Testis (tissue), 3 donors: ENCODE data around the gene SOST. TPM values are rescaled to one million over a fixed set of nuclear protein-coding genes. Genes with fewer than 3 reads are reported as not detected.

ENCODE experiments used
- DNase-seq: peaks from one replicate; pipeline ENCODE4 v3.0.0-alpha.2; 2019
- H3K27ac ChIP-seq, 2 donors: fragments of 200-600 bp; sonication (generic); one replicate each; pipeline ENCODE4 v1.5.1; 2019
- H3K27me3 ChIP-seq: fragments of 200-600 bp; sonication (generic); one replicate; pipeline ENCODE4 v1.5.1; 2019
- H3K36me3 ChIP-seq: fragments of 200-600 bp; sonication (generic); one replicate; pipeline ENCODE4 v1.5.1; 2017; ENCODE audit warnings: low read depth; ENCODE audit errors: missing control alignments
- H3K4me1 ChIP-seq: fragments of 200-600 bp; sonication (generic); one replicate; pipeline ENCODE4 v1.5.1; 2019
- H3K4me3 ChIP-seq, 2 donors: fragments of 200-600 bp; sonication (generic); one replicate each; pipeline ENCODE4 v1.5.1; 2017 to 2019
- H3K9me3 ChIP-seq: fragments of 200-600 bp; sonication (generic); one replicate; pipeline ENCODE4 v1.5.1; 2017
- POLR2A ChIP-seq: fragments of 450-650 bp; IDR thresholded peaks from one replicate; pipeline ENCODE4 v1.6.1; 2017; ENCODE audit warnings: antibody characterized with exemption, mild to moderate bottlenecking, moderate library complexity
- WGBS, 2 donors: methylation state at CpG; one replicate each; pipeline ENCODE4 v1.1.5; 2018; 5-methylcytosine and 5-hydroxymethylcytosine counted together
- intact Hi-C: fragments of 100-400 bp; cut with DNase I; formaldehyde crosslinking; loops from one replicate; pipeline ENCODE4 v1.15.1; 2023; ENCODE audit warnings: low total_unique reads
- polyA plus RNA-seq: library from polyadenylated mRNA; stranded (reverse); fragments of 350-450 nt; fragmentation: Illumina TruSeq; extraction: RNeasy Lipid Tissue Mini Kit (QIAGEN cat#74804); gene quantifications from one replicate; pipeline ENCODE4 v1.2.3, GENCODE V29; 2014; ENCODE audit warnings: low read depth, low replicate concordance; ENCODE audit not compliant: insufficient read depth
- total RNA-seq, 2 donors: library from RNA; depleted of rRNA; stranded (reverse); fragments of >200 nt; gene quantifications; one replicate each; pipeline ENCODE4 v1.2.3, GENCODE V29; 2016
- TF ChIP-seq, protein P1 (sequence below), 3 experiments: fragments of 450-650 bp in 2 of 3; fragments of 200-600 bp in 1 of 3; sonication (generic) in 1 of 3; IDR thresholded peaks; one replicate each; pipeline ENCODE4 v1.5.1; 2016 to 2019; ENCODE audit warnings: antibody characterized with exemption in 3 of 3, mild to moderate bottlenecking in 2 of 3, moderate library complexity in 1 of 3

The SOST gene
- total and polyA plus RNA-seq, 3 donors from 2014 or later, result 0.24 TPM; not detected in 2

DNA sequence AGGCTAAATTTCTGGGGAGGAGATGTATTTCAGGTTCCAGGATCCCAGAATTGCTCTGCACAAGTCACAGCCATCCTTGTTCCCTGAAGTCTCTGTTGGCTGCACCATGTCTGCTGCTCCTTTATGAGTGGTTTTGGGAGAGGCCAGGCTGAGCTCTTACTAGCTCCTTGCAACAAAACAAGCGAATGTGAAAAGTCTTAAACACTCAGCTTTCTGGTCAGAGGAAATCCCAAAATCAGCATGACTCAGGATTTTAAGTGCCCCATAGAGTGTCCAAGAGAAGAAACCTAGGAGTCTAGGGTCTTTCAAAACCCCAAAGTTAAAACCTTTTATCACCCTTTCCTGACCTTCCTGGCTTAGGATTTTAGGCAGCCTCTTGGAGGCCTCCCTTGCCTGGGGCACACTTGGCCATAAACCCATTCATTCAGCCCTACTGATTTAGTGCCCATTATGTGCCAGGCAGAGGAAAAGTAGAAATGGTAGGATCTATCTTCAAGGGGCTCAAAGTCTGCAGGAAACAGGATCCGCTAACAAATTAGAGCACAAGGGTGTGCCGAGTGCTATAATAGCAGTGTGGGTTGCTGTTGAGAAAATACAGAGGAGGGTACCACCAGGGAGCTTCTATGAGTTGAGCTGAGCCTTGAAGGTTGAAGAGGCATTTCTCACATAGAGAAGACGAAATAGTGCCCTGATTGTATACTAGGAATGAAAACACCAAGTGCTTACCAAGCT, 36.9 kb downstream of the SOST start:
- DNase-seq, result no peak
- no peaks in the 10 kb centered on the region for H3K4me1 ChIP-seq
- no peak for TF ChIP-seq POLR2A
- TF ChIP-seq, protein P1, sequence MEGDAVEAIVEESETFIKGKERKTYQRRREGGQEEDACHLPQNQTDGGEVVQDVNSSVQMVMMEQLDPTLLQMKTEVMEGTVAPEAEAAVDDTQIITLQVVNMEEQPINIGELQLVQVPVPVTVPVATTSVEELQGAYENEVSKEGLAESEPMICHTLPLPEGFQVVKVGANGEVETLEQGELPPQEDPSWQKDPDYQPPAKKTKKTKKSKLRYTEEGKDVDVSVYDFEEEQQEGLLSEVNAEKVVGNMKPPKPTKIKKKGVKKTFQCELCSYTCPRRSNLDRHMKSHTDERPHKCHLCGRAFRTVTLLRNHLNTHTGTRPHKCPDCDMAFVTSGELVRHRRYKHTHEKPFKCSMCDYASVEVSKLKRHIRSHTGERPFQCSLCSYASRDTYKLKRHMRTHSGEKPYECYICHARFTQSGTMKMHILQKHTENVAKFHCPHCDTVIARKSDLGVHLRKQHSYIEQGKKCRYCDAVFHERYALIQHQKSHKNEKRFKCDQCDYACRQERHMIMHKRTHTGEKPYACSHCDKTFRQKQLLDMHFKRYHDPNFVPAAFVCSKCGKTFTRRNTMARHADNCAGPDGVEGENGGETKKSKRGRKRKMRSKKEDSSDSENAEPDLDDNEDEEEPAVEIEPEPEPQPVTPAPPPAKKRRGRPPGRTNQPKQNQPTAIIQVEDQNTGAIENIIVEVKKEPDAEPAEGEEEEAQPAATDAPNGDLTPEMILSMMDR (IDR thresholded peaks at IDR 0.05), result no peak
- H3K9me3 ChIP-seq, result no peaks in the 10 kb centered on the region
- no peak overlapping the region for H3K27ac ChIP-seq
- peak overlapping the region in 1 of 2 donors; percentile 77 for H3K4me3 ChIP-seq
- WGBS, 2 donors, result 90 to 96% methylated on average over 4 of the region's 4 CpGs
- intact Hi-C loops, result no loop called here
- H3K36me3 ChIP-seq, result no peaks in the 10 kb centered on the region
- no peaks in the 10 kb centered on the region for H3K27me3 ChIP-seq

DNA sequence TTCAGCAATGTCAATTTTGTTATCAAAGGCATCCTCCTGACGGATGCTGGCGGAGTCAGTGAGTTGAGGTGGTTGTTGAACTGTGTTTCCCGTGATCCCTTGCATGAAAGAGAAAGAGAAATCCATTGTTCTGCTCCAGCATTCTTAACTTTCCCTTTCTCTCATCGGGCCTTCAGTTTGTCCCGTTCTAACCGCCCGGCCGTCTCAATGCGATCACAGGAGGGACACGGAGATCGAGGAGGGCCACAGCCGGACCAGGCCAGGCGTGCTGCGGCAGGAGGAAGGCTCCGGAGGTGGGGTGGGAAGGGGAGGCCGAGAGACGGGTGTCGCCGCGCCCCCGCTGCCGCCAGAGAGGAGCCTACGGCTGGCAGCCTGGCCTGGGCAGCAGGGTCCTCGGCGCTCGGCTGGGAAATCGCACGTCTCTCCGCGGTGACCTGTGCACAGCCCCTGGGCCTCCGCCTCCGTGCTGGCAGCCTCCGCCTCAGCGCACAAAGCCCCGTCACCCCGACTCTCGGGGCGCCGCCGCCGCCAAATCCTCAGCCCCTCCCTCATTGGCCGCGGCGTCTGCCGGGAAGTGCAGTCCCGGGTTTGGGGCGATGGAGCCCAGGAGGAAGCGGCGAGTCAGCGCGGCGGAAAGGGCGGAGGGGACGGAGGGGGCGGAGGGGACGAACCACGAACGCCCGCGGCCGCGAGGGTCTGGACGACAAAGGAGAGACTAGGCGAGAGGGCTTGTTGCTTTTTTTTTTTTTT, 38.1 kb downstream of the SOST start:
- no peaks in the 10 kb centered on the region for H3K4me1 ChIP-seq
- DNase-seq, result peak; percentile 80
- 1% methylated on average over 55 to 60 of the region's 64 CpGs for WGBS, 2 donors
- H3K9me3 ChIP-seq, result no peaks in the 10 kb centered on the region
- H3K4me3 ChIP-seq, result peak overlapping the region; percentile 77 to 80
- no peaks in the 10 kb centered on the region for H3K36me3 ChIP-seq
- H3K27ac ChIP-seq, result peak overlapping the region; percentile 67 to 93
- TF ChIP-seq POLR2A, result no peak
- TF ChIP-seq, protein P1 (IDR thresholded peaks at IDR 0.05), result no peak
- no peaks in the 10 kb centered on the region for H3K27me3 ChIP-seq
- intact Hi-C loops, result no loop called here

DNA sequence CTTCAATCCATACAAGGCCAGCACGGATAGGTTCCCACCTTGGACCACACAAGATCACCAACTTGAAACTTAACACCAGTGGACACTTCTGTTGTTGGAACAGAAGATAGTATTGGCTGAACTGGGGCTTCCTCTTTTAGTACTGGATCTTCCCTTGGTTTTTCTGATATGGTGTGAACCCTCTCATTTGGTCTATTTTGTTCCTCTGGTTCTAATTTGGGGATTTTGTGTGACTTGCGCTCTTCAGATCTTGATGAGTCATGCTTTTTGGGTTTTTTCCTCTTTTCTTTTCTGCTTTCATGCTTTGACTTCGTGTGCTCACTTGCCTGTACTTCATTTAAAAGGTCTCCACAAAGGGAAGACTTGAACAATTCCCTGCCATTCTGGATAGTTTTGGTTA, 39.0 kb downstream of the SOST start:
- DNase-seq, result no peak
- TF ChIP-seq, protein P1 (IDR thresholded peaks at IDR 0.05), result no peak
- no peak for TF ChIP-seq POLR2A
- peak overlapping the region in 1 of 2 donors; percentile 93 for H3K27ac ChIP-seq
- intact Hi-C loops, result no loop called here
- no peaks in the 10 kb centered on the region for H3K4me1 ChIP-seq
- no peaks in the 10 kb centered on the region for H3K36me3 ChIP-seq
- no peaks in the 10 kb centered on the region for H3K9me3 ChIP-seq
- H3K27me3 ChIP-seq, result no peaks in the 10 kb centered on the region
- WGBS, 2 donors, result 61 to 69% methylated on average over 3 of the region's 3 CpGs
- H3K4me3 ChIP-seq, result no peak overlapping the region

DNA sequence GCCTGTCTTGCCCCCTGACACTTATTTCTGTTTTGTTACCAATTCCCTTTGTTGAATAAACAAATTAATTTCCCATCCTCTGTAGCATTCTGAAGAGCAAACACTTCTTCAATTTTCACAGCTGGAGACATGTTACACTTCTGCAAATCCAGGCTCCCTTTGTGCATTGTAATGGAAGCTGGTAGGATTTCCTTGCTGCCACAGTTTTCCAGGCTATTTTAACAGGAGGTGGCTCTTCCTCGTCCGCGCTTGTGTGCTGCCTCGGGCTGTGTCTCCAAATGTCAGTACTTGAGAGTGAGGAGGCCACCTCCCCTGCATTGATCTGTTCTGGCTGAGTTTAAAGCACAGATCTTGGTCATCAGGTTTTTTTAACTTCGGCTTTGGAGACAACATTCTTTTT, 40.0 kb downstream of the SOST start:
- Histone ChIP-seq H3K4me1 (peaks cover 4% of the 10 kb centered on the region), H3K4me3 (no peak overlapping the region), H3K27ac (no peak overlapping the region), H3K36me3 (no peaks in the 10 kb centered on the region), H3K27me3 (no peaks in the 10 kb centered on the region), H3K9me3 (no peaks in the 10 kb centered on the region)
- intact Hi-C loops, result no loop called here
- TF ChIP-seq POLR2A, result no peak
- TF ChIP-seq, protein P1 (IDR thresholded peaks at IDR 0.05), result no peak
- no peak for DNase-seq
- 75 to 84% methylated on average over 5 of the region's 5 CpGs for WGBS, 2 donors
